Peyer's patch (tissue), 4 donors: Measurements from ENCODE around the gene USP44. TPM values are rescaled to one million over a fixed set of nuclear protein-coding genes. Genes with fewer than 3 reads are reported as not detected.

Source experiments
- DNase-seq, 3 donors: peaks; one replicate each; pipeline ENCODE4 v3.0.0-alpha.2; 2017 to 2019
- H3K27ac ChIP-seq, 4 donors: fragments of 200-600 bp; sonication (generic); one replicate each; pipeline ENCODE4 v1.5.1; 2016 to 2019
- H3K27me3 ChIP-seq, 2 donors: fragments of 200-600 bp; sonication (generic); one replicate each; pipeline ENCODE4 v1.5.1; 2019
- H3K36me3 ChIP-seq, 3 donors: fragments of 200-600 bp; sonication (generic); one replicate each; pipeline ENCODE4 v1.5.1; 2016 to 2019
- H3K4me1 ChIP-seq, 4 donors: fragments of 200-600 bp; sonication (generic); one replicate each; pipeline ENCODE4 v1.5.1; 2016 to 2019
- H3K4me3 ChIP-seq, 4 donors: fragments of 200-600 bp; sonication (generic); 1 replicate in 3 of 4; 2 replicates in 1 of 4; pipeline ENCODE4 v1.5.1; 2016 to 2019; ENCODE audit warnings: mild to moderate bottlenecking in 1 of 4
- H3K9me3 ChIP-seq, 4 donors: fragments of 200-600 bp; sonication (generic); one replicate each; pipeline ENCODE4 v1.5.1; 2016 to 2019; ENCODE audit warnings: mild to moderate bottlenecking in 1 of 4
- POLR2A ChIP-seq, 2 donors: fragments of 450-650 bp; IDR thresholded peaks; one replicate each; pipeline ENCODE4 v1.5.1; 2017; ENCODE audit warnings: antibody characterized with exemption in 2 of 2, mild to moderate bottlenecking in 2 of 2, moderate library complexity in 2 of 2
- total RNA-seq, 4 donors: library from RNA; depleted of rRNA; stranded (reverse); fragments of >200 nt; gene quantifications; one replicate each; pipeline ENCODE4 v1.1.0, GENCODE V29; 2016
- TF ChIP-seq, protein P1 (sequence below), 6 experiments: fragments of 450-650 bp in 4 of 6; fragments of 200-600 bp in 2 of 6; sonication (generic) in 1 of 6; IDR thresholded peaks; one replicate each; pipeline ENCODE4 v1.5.1; 2017 to 2019; ENCODE audit warnings: antibody characterized with exemption in 6 of 6, mild to moderate bottlenecking in 3 of 6, moderate library complexity in 1 of 6

The USP44 gene
- total RNA-seq, 4 donors from 2014 or later = 1.2 to 2.9 TPM; not detected in 2

DNA sequence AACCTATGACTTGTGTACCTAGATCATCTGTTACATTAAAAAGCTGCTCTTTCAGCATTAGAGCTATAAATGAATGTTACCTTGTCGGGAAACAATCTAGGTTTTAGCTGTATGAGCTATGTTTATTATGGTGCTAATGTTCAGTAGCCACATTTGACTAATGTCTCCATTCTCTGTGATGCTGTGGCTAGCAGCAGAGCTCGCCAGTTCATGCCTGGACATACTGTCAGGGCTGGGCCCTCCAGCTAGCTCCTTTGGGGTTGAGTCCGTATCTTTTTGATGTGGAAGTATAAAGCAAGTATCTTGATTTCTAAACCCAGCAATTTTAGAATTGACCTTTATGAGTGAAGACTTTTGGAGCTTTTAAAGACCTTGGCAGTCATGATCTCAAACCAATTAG lies 36.1 kb downstream of the USP44 start:
- no peak overlapping the region for H3K27ac ChIP-seq
- DNase-seq = no peak
- no peaks in the 10 kb centered on the region for H3K9me3 ChIP-seq
- TF ChIP-seq, protein P1, sequence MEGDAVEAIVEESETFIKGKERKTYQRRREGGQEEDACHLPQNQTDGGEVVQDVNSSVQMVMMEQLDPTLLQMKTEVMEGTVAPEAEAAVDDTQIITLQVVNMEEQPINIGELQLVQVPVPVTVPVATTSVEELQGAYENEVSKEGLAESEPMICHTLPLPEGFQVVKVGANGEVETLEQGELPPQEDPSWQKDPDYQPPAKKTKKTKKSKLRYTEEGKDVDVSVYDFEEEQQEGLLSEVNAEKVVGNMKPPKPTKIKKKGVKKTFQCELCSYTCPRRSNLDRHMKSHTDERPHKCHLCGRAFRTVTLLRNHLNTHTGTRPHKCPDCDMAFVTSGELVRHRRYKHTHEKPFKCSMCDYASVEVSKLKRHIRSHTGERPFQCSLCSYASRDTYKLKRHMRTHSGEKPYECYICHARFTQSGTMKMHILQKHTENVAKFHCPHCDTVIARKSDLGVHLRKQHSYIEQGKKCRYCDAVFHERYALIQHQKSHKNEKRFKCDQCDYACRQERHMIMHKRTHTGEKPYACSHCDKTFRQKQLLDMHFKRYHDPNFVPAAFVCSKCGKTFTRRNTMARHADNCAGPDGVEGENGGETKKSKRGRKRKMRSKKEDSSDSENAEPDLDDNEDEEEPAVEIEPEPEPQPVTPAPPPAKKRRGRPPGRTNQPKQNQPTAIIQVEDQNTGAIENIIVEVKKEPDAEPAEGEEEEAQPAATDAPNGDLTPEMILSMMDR (IDR thresholded peaks at IDR 0.05) = no peak
- no peak for TF ChIP-seq POLR2A (IDR thresholded peaks at IDR 0.05)
- H3K36me3 ChIP-seq = peaks cover 0 to 53% (median 0%) of the 10 kb centered on the region in 3 donors
- H3K27me3 ChIP-seq = no peaks in the 10 kb centered on the region
- no peaks in the 10 kb centered on the region for H3K4me1 ChIP-seq
- H3K4me3 ChIP-seq = no peak overlapping the region

DNA sequence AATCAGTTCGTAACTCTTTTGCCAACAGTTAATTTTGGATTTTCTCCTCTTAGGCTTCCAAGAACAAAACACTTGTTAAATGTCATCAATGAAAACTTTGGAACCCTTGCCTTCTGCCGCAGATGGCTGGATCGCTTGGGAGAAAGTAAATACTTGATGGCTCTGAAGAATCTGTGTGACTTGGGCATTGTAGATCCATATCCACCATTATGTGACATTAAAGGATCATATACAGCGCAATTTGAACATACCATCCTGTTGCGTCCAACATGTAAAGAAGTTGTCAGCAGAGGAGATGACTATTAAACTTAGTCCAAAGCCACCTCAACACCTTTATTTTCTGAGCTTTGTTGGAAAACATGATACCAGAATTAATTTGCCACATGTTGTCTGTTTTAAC lies 37.7 kb downstream of the USP44 start:
- no peaks in the 10 kb centered on the region for H3K27me3 ChIP-seq
- H3K9me3 ChIP-seq = no peaks in the 10 kb centered on the region
- no peak for DNase-seq
- TF ChIP-seq POLR2A (IDR thresholded peaks at IDR 0.05) = no peak
- TF ChIP-seq, protein P1 (IDR thresholded peaks at IDR 0.05) = no peak
- no peak overlapping the region for H3K27ac ChIP-seq
- H3K36me3 ChIP-seq = peaks cover 0 to 66% (median 0%) of the 10 kb centered on the region in 3 donors
- H3K4me1 ChIP-seq = no peaks in the 10 kb centered on the region
- H3K4me3 ChIP-seq = no peak overlapping the region

DNA sequence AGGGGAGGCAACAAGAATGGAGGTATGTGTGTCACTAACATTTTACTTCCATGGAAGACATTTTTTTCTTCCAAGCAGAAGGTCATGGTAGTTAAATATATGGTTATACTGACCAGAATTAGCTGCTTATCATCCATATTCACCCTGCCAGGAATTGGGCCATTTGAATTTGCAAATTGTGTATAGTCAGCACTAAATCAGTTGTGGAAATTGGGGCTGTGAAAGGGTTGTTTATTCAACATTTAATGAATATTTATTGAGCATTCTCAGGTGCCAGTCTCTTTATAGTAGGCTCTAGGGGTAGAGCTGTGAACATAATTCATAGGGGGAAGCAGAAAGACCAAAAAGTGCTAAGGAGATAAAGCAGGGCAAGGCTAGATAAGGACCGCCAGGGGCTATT lies 39.3 kb downstream of the USP44 start:
- DNase-seq = no peak
- Histone ChIP-seq H3K4me1 (no peaks in the 10 kb centered on the region), H3K27me3 (no peaks in the 10 kb centered on the region), H3K36me3 (peaks cover 0 to 81% (median 0%) of the 10 kb centered on the region in 3 donors), H3K9me3 (no peaks in the 10 kb centered on the region), H3K27ac (no peak overlapping the region), H3K4me3 (no peak overlapping the region)
- TF ChIP-seq, protein P1 (IDR thresholded peaks at IDR 0.05) = no peak
- no peak for TF ChIP-seq POLR2A (IDR thresholded peaks at IDR 0.05)

- H3K27ac ChIP-seq = no peak overlapping the region
- no peaks in the 10 kb centered on the region for H3K4me1 ChIP-seq
- H3K27me3 ChIP-seq = no peaks in the 10 kb centered on the region
- DNase-seq = no peak
- H3K4me3 ChIP-seq = no peak overlapping the region
- peaks cover 0 to 95% (median 0%) of the 10 kb centered on the region in 3 donors for H3K36me3 ChIP-seq
- H3K9me3 ChIP-seq = no peaks in the 10 kb centered on the region
- TF ChIP-seq, protein P1 (IDR thresholded peaks at IDR 0.05) = no peak
- TF ChIP-seq POLR2A (IDR thresholded peaks at IDR 0.05) = no peak
These were observed 42.0 kb downstream of the USP44 start for GRCh38 chr12:95509300-95509699.

- no peak overlapping the region for H3K27ac ChIP-seq
- no peaks in the 10 kb centered on the region for H3K4me1 ChIP-seq
- no peaks in the 10 kb centered on the region for H3K9me3 ChIP-seq
- no peaks in the 10 kb centered on the region for H3K27me3 ChIP-seq
- TF ChIP-seq, protein P1 (IDR thresholded peaks at IDR 0.05) = no peak
- TF ChIP-seq POLR2A (IDR thresholded peaks at IDR 0.05) = no peak
- no peak for DNase-seq
- peaks cover 0 to 89% (median 0%) of the 10 kb centered on the region in 3 donors for H3K36me3 ChIP-seq
- H3K4me3 ChIP-seq = no peak overlapping the region
These were observed 44.4 kb downstream of the USP44 start for GRCh38 chr12:95506707-95507523.
